Smooth muscle cell (in vitro differentiated cells): Measurements from ENCODE around the gene REEP2. TPM values are rescaled to one million over a fixed set of nuclear protein-coding genes. Genes with fewer than 3 reads are reported as not detected.

Source experiments
- DNase-seq: peaks from one replicate; lab custom pipeline; 2025; ENCODE audit not compliant: unreplicated experiment; lab: John Stamatoyannopoulos, UW
- H2AFZ ChIP-seq: fragments of 200-600 bp; sonication (generic); 2 replicates; pipeline ENCODE4 v1.6.0; 2016; ENCODE audit warnings: antibody characterized with exemption, low read depth, mild to moderate bottlenecking
- H3F3A ChIP-seq: fragments of 200-600 bp; sonication (generic); 2 replicates; pipeline ENCODE4 v1.6.0; 2017; ENCODE audit warnings: antibody characterized with exemption, low read depth
- H3K27ac ChIP-seq: fragments of 200-600 bp; sonication (generic); 2 replicates; pipeline ENCODE4 v1.5.1; 2016; ENCODE audit warnings: low read depth, mild to moderate bottlenecking
- H3K27me3 ChIP-seq: fragments of 200-600 bp; sonication (generic); 2 replicates; pipeline ENCODE4 v1.6.1; 2016; ENCODE audit warnings: low read depth, mild to moderate bottlenecking
- H3K36me3 ChIP-seq: fragments of 200-600 bp; sonication (generic); 2 replicates; pipeline ENCODE4 v1.5.1; 2016; ENCODE audit warnings: low read depth
- H3K4me1 ChIP-seq: fragments of 200-600 bp; sonication (generic); 2 replicates; pipeline ENCODE4 v1.5.1; 2016; ENCODE audit warnings: low read depth
- H3K4me2 ChIP-seq: fragments of 200-600 bp; sonication (generic); 2 replicates; pipeline ENCODE4 v1.6.0; 2016; ENCODE audit warnings: mild to moderate bottlenecking
- H3K4me3 ChIP-seq: fragments of 200-600 bp; sonication (generic); 2 replicates; pipeline ENCODE4 v1.5.1; 2016; ENCODE audit warnings: mild to moderate bottlenecking
- H3K79me2 ChIP-seq: fragments of 200-600 bp; sonication (generic); 2 replicates; pipeline ENCODE4 v1.6.0; 2016; ENCODE audit warnings: low read depth, mild to moderate bottlenecking
- H3K9ac ChIP-seq: fragments of 200-600 bp; sonication (generic); 2 replicates; pipeline ENCODE4 v1.6.0; 2016; ENCODE audit warnings: low read depth
- H3K9me3 ChIP-seq: fragments of 200-600 bp; sonication (generic); replicated peaks from 2 replicates; pipeline ENCODE4 v1.5.1; 2016; ENCODE audit warnings: low read depth
- H4K20me1 ChIP-seq: fragments of 200-600 bp; sonication (generic); 2 replicates; pipeline ENCODE4 v1.6.0; 2016; ENCODE audit warnings: low read depth
- WGBS: methylation state at CpG from one replicate; pipeline ENCODE4 v1.1.7; 2016; ENCODE audit warnings: low lambda C conversion rate; 5-methylcytosine and 5-hydroxymethylcytosine counted together
- polyA plus RNA-seq: library from polyadenylated mRNA; unstranded; fragments of >200 nt; fragmentation: Nextera tagmentation; extraction: Ambion mirVana; gene quantifications from 2 replicates; pipeline ENCODE4 v1.2.1, GENCODE V29; 2016
- total RNA-seq: library from RNA; depleted of rRNA; stranded (reverse); fragments of >200 nt; gene quantifications from 2 replicates; pipeline ENCODE4 v1.2.3, GENCODE V29; 2014
- TF ChIP-seq, protein P1 (sequence below): fragments of 200-600 bp; sonication (generic); IDR thresholded peaks from 2 replicates; pipeline ENCODE4 v1.5.1; 2017; ENCODE audit warnings: borderline replicate concordance, mild to moderate bottlenecking, antibody characterized with exemption; ENCODE audit not compliant: insufficient read depth, poor library complexity, severe bottlenecking

REEP2 gene
- total and polyA plus RNA-seq, 2 experiments from 2014 or later: 4.0 to 5.4 TPM

DNA sequence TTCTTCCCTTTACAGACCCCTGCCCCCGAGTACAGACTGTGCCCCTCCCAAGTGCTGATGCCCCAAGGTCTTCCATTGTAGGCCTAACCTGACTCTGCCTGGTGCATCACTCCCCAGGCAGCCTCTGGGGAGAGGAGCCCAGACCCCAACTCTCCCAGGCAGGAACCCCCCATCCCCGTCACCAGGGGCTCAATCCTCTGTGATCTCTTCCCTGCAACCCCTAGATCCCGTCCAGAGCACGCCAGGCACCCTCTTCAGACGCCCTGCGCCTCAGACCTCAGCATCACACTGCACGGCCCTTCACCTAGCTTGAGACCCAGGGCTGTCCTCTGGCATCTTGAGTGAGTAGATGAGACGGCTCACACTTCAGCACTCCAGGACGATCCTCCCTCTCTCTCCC lies 20.0 kb downstream of the REEP2 start:
- H3K4me2 ChIP-seq: no peak overlapping the region
- no peaks in the 10 kb centered on the region for H3K79me2 ChIP-seq
- H3K9ac ChIP-seq: no peak overlapping the region
- no peaks in the 10 kb centered on the region for H3F3A ChIP-seq
- TF ChIP-seq, protein P1, sequence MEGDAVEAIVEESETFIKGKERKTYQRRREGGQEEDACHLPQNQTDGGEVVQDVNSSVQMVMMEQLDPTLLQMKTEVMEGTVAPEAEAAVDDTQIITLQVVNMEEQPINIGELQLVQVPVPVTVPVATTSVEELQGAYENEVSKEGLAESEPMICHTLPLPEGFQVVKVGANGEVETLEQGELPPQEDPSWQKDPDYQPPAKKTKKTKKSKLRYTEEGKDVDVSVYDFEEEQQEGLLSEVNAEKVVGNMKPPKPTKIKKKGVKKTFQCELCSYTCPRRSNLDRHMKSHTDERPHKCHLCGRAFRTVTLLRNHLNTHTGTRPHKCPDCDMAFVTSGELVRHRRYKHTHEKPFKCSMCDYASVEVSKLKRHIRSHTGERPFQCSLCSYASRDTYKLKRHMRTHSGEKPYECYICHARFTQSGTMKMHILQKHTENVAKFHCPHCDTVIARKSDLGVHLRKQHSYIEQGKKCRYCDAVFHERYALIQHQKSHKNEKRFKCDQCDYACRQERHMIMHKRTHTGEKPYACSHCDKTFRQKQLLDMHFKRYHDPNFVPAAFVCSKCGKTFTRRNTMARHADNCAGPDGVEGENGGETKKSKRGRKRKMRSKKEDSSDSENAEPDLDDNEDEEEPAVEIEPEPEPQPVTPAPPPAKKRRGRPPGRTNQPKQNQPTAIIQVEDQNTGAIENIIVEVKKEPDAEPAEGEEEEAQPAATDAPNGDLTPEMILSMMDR: no peak
- DNase-seq: no peak
- WGBS: 93% methylated on average over 9 of the region's 9 CpGs
- H3K36me3 ChIP-seq: no peaks in the 10 kb centered on the region
- H3K4me3 ChIP-seq: no peak overlapping the region
- H3K27ac ChIP-seq: no peak overlapping the region
- H3K27me3 ChIP-seq: no peaks in the 10 kb centered on the region
- no peaks in the 10 kb centered on the region for H3K9me3 ChIP-seq
- no peaks in the 10 kb centered on the region for H4K20me1 ChIP-seq
- H3K4me1 ChIP-seq: peaks cover 7% of the 10 kb centered on the region
- H2AFZ ChIP-seq: no peak overlapping the region

DNA sequence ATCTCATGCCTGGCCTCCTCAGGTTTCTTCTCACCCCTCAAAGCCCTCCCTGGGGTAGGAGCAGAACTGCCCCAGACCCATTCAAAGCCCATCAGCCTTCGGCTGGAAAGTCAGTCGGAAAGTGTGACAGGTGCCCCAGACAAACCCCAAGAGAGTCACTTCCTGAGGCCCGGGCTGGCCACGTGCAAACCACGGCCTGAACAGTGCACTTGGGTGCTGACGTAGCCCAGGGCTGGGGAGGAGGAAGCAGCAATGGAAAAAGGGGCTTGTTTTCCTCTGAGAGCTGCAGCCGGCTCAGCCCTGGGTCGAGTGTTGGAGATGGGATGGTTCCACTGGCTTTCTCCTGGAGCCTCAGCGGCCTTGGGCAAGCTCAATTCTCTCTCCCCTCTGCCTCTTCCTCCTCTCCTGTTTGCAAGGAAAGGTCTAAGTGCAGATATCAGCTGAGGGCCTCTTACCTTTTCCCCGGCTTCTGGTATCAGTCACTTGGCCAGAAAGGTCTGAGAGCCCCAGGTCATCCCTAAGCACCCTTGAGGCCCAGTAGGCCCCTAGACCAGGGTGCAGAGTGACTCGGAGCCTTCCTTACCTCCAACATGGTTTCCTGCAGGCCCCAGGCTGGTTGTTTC lies 20.6 kb downstream of the REEP2 start:
- H4K20me1 ChIP-seq: no peaks in the 10 kb centered on the region
- H3K27ac ChIP-seq: no peak overlapping the region
- H3K4me3 ChIP-seq: no peak overlapping the region
- no peak overlapping the region for H3K9ac ChIP-seq
- 60% methylated on average over 11 of the region's 11 CpGs for WGBS
- no peaks in the 10 kb centered on the region for H3K9me3 ChIP-seq
- H3K79me2 ChIP-seq: no peaks in the 10 kb centered on the region
- TF ChIP-seq, protein P1: no peak
- H3F3A ChIP-seq: no peaks in the 10 kb centered on the region
- no peaks in the 10 kb centered on the region for H3K36me3 ChIP-seq
- H3K4me1 ChIP-seq: peaks cover 7% of the 10 kb centered on the region
- H3K4me2 ChIP-seq: no peak overlapping the region
- DNase-seq: no peak
- no peak overlapping the region for H2AFZ ChIP-seq
- H3K27me3 ChIP-seq: no peaks in the 10 kb centered on the region

DNA sequence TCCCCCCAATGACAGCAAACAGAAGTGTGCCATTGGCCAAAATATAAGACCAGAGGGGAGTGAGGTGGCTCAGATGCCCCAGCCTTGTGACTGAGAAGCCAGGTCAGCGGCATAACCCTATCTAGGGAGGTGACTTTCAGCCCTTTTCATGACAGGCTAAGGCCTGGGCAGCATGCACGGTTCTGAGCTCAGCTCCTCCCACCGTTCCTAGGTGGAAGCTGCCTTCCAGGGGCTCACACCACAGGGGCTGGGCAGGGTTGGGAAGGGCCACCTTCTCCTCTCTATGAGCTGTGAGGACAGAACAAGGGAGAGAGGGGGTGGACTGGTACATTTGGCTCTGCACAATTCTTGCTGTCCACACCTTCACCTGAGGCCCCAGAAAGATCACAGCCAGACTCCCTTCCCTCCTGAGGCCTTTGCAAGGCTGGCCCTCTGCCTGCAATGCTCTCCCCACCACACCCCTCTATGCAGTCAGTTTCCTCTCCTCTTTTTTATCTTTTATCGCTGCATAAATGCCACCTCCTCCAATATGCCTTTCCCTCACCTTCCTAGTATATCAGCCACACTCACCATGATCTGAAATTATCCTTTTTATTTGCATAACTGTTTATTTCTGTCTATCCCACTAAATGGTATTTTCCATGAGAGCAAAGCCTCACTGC lies 21.3 kb downstream of the REEP2 start:
- DNase-seq: no peak
- Histone ChIP-seq H3K9me3 (no peaks in the 10 kb centered on the region), H3K4me3 (no peak overlapping the region), H4K20me1 (no peaks in the 10 kb centered on the region), H3K4me1 (peaks cover 7% of the 10 kb centered on the region), H3K36me3 (no peaks in the 10 kb centered on the region), H3K27me3 (no peaks in the 10 kb centered on the region), H2AFZ (no peak overlapping the region), H3K79me2 (no peaks in the 10 kb centered on the region), H3F3A (no peaks in the 10 kb centered on the region), H3K27ac (peak overlapping the region; percentile 67), H3K9ac (no peak overlapping the region), H3K4me2 (no peak overlapping the region)
- TF ChIP-seq, protein P1: no peak
- 79% methylated on average over 4 of the region's 4 CpGs for WGBS
